Neural cell (in vitro differentiated cells): ENCODE measurements around the gene AATK. TPM values are rescaled to one million over a fixed set of nuclear protein-coding genes. Genes with fewer than 3 reads are reported as not detected.

ENCODE experiments used
- H2AFZ ChIP-seq: fragments of 200-600, 300-800 bp; sonication (generic), shearing (Covaris generic); 2 replicates; pipeline ENCODE4 v1.6.0; 2014; ENCODE audit warnings: low read depth, mild to moderate bottlenecking, antibody characterized with exemption, low read length, moderate library complexity
- H3F3A ChIP-seq: fragments of 200-600 bp; shearing (Covaris generic); 2 replicates; pipeline ENCODE4 v1.6.1; 2016; ENCODE audit warnings: mild to moderate bottlenecking, moderate library complexity, mixed read lengths, antibody characterized with exemption, low read length; ENCODE audit not compliant: insufficient read depth, poor library complexity, severe bottlenecking
- H3K27ac ChIP-seq: fragments of 200-600, 300-800 bp; sonication (generic), shearing (Covaris generic); 2 replicates; pipeline ENCODE4 v1.5.1; 2014; ENCODE audit warnings: mild to moderate bottlenecking, low read length, moderate library complexity
- H3K27me3 ChIP-seq: fragments of 300-800, 200-600 bp; sonication (generic), shearing (Covaris generic); 2 replicates; pipeline ENCODE4 v1.6.0; 2014; ENCODE audit warnings: mild to moderate bottlenecking, low read depth, low read length, moderate library complexity; ENCODE audit not compliant: insufficient read depth
- H3K36me3 ChIP-seq: fragments of 300-800, 200-600 bp; sonication (generic), shearing (Covaris generic); 2 replicates; pipeline ENCODE4 v1.5.1; 2014; ENCODE audit warnings: mild to moderate bottlenecking, antibody characterized with exemption, low read length, moderate library complexity; ENCODE audit not compliant: insufficient read depth
- H3K4me2 ChIP-seq: fragments of 300-800, 200-600 bp; sonication (generic), shearing (Covaris generic); 2 replicates; pipeline ENCODE4 v1.6.0; 2014; ENCODE audit warnings: mild to moderate bottlenecking, low read length
- H3K4me3 ChIP-seq: fragments of 300-800, 200-600 bp; sonication (generic), shearing (Covaris generic); 2 replicates; pipeline ENCODE4 v1.5.1; 2014; ENCODE audit warnings: mild to moderate bottlenecking, low read length, moderate library complexity
- H3K79me2 ChIP-seq: fragments of 200-600 bp; shearing (Covaris generic); replicated peaks from 2 replicates; pipeline ENCODE4 v1.6.0; 2014; ENCODE audit warnings: mild to moderate bottlenecking, low read length, moderate library complexity; ENCODE audit not compliant: insufficient read depth
- H3K9ac ChIP-seq: fragments of 300-800, 200-600 bp; sonication (generic), shearing (Covaris generic); 2 replicates; pipeline ENCODE4 v1.6.1; 2016; ENCODE audit warnings: mild to moderate bottlenecking, low read length, mixed read lengths
- H3K9me2 ChIP-seq: fragments of 200-600 bp; shearing (Covaris generic); 2 replicates; pipeline ENCODE4 v1.6.1; 2016; ENCODE audit warnings: mild to moderate bottlenecking, low read length, mixed read lengths; ENCODE audit not compliant: insufficient read depth
- H3K9me3 ChIP-seq: fragments of 200-600, 300-800 bp; sonication (generic), shearing (Covaris generic); 2 replicates; pipeline ENCODE4 v1.6.1; 2016; ENCODE audit warnings: mild to moderate bottlenecking, mixed run types, low read length, moderate library complexity, mixed read lengths
- H4K20me1 ChIP-seq: fragments of 200-600 bp; shearing (Covaris generic); 2 replicates; pipeline ENCODE4 v1.6.1; 2016; ENCODE audit warnings: mild to moderate bottlenecking, mixed run types; ENCODE audit not compliant: insufficient read depth
- CTCF ChIP-seq: fragments of 450-650 bp; IDR thresholded peaks from 2 replicates; pipeline ENCODE4 v1.5.1; 2014; ENCODE audit warnings: antibody characterized with exemption, mild to moderate bottlenecking, moderate library complexity; ENCODE audit not compliant: poor library complexity, severe bottlenecking
- EP300 ChIP-seq: fragments of 450-650 bp; conservative IDR thresholded peaks from 2 replicates; pipeline ENCODE4 v1.6.1; 2014; ENCODE audit warnings: antibody characterized with exemption, mild to moderate bottlenecking, moderate library complexity; ENCODE audit not compliant: poor library complexity, severe bottlenecking
- EZH2 ChIP-seq: fragments of 200-600, 300-800 bp; shearing (Covaris generic), sonication (generic); IDR thresholded peaks from 2 replicates; pipeline ENCODE4 v1.6.1; 2014; ENCODE audit warnings: antibody characterized with exemption, low read length, borderline replicate concordance, mild to moderate bottlenecking; ENCODE audit not compliant: insufficient read depth, poor library complexity, severe bottlenecking
- MXI1 ChIP-seq: fragments of 450-650 bp; conservative IDR thresholded peaks from 2 replicates; pipeline ENCODE4 v1.6.1; 2014; ENCODE audit warnings: antibody characterized with exemption, mild to moderate bottlenecking; ENCODE audit not compliant: poor library complexity, severe bottlenecking
- POLR2AphosphoS5 ChIP-seq: IDR thresholded peaks from 2 replicates; pipeline ENCODE4 v1.6.1; 2012
- RAD21 ChIP-seq: fragments of 450-650 bp; conservative IDR thresholded peaks from 2 replicates; pipeline ENCODE4 v1.6.1; 2014; ENCODE audit warnings: antibody characterized with exemption, mild to moderate bottlenecking, moderate library complexity
- REST ChIP-seq: IDR thresholded peaks from 2 replicates; pipeline ENCODE4 v1.6.1; 2012; ENCODE audit warnings: borderline replicate concordance
- SMC3 ChIP-seq: fragments of 450-650 bp; conservative IDR thresholded peaks from 2 replicates; pipeline ENCODE4 v1.6.1; 2014; ENCODE audit warnings: antibody characterized with exemption, mild to moderate bottlenecking, moderate library complexity; ENCODE audit not compliant: poor library complexity
- TAF1 ChIP-seq: IDR thresholded peaks from 2 replicates; pipeline ENCODE4 v1.6.1; 2012; ENCODE audit warnings: low read depth
- polyA plus RNA-seq: library from polyadenylated mRNA; depleted of rRNA; stranded (reverse); fragments of >200 nt; gene quantifications from 2 replicates; pipeline ENCODE4 v1.2.3, GENCODE V29; 2014

The AATK gene
- polyA plus RNA-seq, 1 donor from 2014 or later = 11.1 TPM

GRCh38 chr17:81179861-81180260 lies 13.8 kb upstream of the AATK start:
- Histone ChIP-seq H3F3A (no peaks in the 10 kb centered on the region), H3K79me2 (no peaks in the 10 kb centered on the region), H3K9ac (no peak overlapping the region), H3K27me3 (no peaks in the 10 kb centered on the region), H3K9me2 (no peaks in the 10 kb centered on the region), H4K20me1 (no peaks in the 10 kb centered on the region), H3K9me3 (peaks cover 6% of the 10 kb centered on the region), H2AFZ (no peak overlapping the region), H3K4me2 (no peak overlapping the region), H3K36me3 (no peaks in the 10 kb centered on the region), H3K4me3 (no peak overlapping the region), H3K27ac (no peak overlapping the region)
- no peak for TF ChIP-seq RAD21
- no peak for TF ChIP-seq EZH2
- TF ChIP-seq EP300 = no peak
- TF ChIP-seq SMC3 = no peak
- no peak for TF ChIP-seq TAF1
- TF ChIP-seq MXI1 = no peak
- no peak for TF ChIP-seq CTCF
- TF ChIP-seq REST = no peak
- no peak for TF ChIP-seq POLR2AphosphoS5

GRCh38 chr17:81179220-81179619 lies 13.2 kb upstream of the AATK start:
- Histone ChIP-seq H3K9me3 (peaks cover 6% of the 10 kb centered on the region), H4K20me1 (no peaks in the 10 kb centered on the region), H2AFZ (no peak overlapping the region), H3K27me3 (no peaks in the 10 kb centered on the region), H3K9ac (no peak overlapping the region), H3F3A (no peaks in the 10 kb centered on the region), H3K27ac (no peak overlapping the region), H3K4me3 (no peak overlapping the region), H3K9me2 (no peaks in the 10 kb centered on the region), H3K79me2 (no peaks in the 10 kb centered on the region), H3K36me3 (no peaks in the 10 kb centered on the region), H3K4me2 (no peak overlapping the region)
- TF ChIP-seq REST (no peak), TAF1 (no peak), MXI1 (no peak), EP300 (no peak), RAD21 (no peak), EZH2 (no peak)
